SIG-M5 (cell line): Measurements from ENCODE around the gene ZNF624.
"Not testable (repeated sequence)": the region's sequence is repeated elsewhere in the genome, so short reads cannot be mapped to it uniquely, and the experiment has no call there.

Source experiments
- DNase-seq: peaks from one replicate; lab custom pipeline; 2025; lab: John Stamatoyannopoulos, UW

The ZNF624 gene

GRCh38 chr17:16653367-16654041, at the start of gene ZNF624:
Gene ZNF624 (minus strand): TSS chr17:16653850.
- no peak for DNase-seq

GRCh38 chr17:16697603-16698002, 44.0 kb upstream of the ZNF624 start:
- DNase-seq, result not testable (repeated sequence)

- DNase-seq, result not testable (repeated sequence)
These were observed 36.8 kb upstream of the ZNF624 start for GRCh38 chr17:16690447-16690846.

- not testable (repeated sequence) for DNase-seq
These were observed 36.2 kb upstream of the ZNF624 start, which contains the start of gene CCDC144A for GRCh38 chr17:16689731-16690281. Gene CCDC144A (plus strand): TSS chr17:16690241. CDS start chr17:16690401, 160 bp downstream.

GRCh38 chr17:16687151-16687550, 33.5 kb upstream of the ZNF624 start:
- not testable (repeated sequence) for DNase-seq

- not testable (repeated sequence) for DNase-seq
These were observed 32.4 kb upstream of the ZNF624 start for GRCh38 chr17:16686019-16686418.

GRCh38 chr17:16683290-16684138, 29.9 kb upstream of the ZNF624 start:
- not testable (repeated sequence) for DNase-seq

GRCh38 chr17:16676676-16677268, 23.1 kb upstream of the ZNF624 start:
- DNase-seq, result no peak

- DNase-seq, result not testable (repeated sequence)
These were observed 13.4 kb upstream of the ZNF624 start for GRCh38 chr17:16666907-16667636.

- DNase-seq, result not testable (repeated sequence)
These were observed 12.9 kb upstream of the ZNF624 start for GRCh38 chr17:16666553-16666906.

- DNase-seq, result no peak
These were observed 9.3 kb upstream of the ZNF624 start for GRCh38 chr17:16662936-16663335.

- no peak for DNase-seq
These were observed 7.6 kb upstream of the ZNF624 start for GRCh38 chr17:16661217-16661616.

GRCh38 chr17:16652847-16653366, 743 bp downstream of the ZNF624 start:
- no peak for DNase-seq

GRCh38 chr17:16652252-16652651, 1.4 kb downstream of the ZNF624 start:
- no peak for DNase-seq

GRCh38 chr17:16649585-16649984, 4.1 kb downstream of the ZNF624 start:
- DNase-seq, result no peak

GRCh38 chr17:16639438-16639837, 14.2 kb downstream of the ZNF624 start:
- DNase-seq, result no peak

- DNase-seq, result no peak
These were observed 30.4 kb downstream of the ZNF624 start for GRCh38 chr17:16623282-16623681.

GRCh38 chr17:16622540-16623277, 30.9 kb downstream of the ZNF624 start:
- DNase-seq, result no peak

GRCh38 chr17:16617481-16618060, 36.1 kb downstream of the ZNF624 start:
- DNase-seq, result no peak

- DNase-seq, result no peak
These were observed 54.1 kb downstream of the ZNF624 start for GRCh38 chr17:16599537-16599936.
